ENCODE measurements around the gene AMPH. TPM values are rescaled to one million over a fixed set of nuclear protein-coding genes. Genes with fewer than 3 reads are reported as not detected.

AMPH gene
- total and polyA plus RNA-seq, 9 of the 15 experiments (the other 6 are each of a cell fraction or from before 2014, with no cell fraction given) = 0.03 to 0.35 TPM; not detected in 7

GRCh38 chr7:38413784-38414183 is 217.4 kb downstream of the AMPH start (continued):
- TF ChIP-seq, protein P1, sequence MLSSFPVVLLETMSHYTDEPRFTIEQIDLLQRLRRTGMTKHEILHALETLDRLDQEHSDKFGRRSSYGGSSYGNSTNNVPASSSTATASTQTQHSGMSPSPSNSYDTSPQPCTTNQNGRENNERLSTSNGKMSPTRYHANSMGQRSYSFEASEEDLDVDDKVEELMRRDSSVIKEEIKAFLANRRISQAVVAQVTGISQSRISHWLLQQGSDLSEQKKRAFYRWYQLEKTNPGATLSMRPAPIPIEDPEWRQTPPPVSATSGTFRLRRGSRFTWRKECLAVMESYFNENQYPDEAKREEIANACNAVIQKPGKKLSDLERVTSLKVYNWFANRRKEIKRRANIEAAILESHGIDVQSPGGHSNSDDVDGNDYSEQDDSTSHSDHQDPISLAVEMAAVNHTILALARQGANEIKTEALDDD (IDR thresholded peaks at IDR 0.05) = peak; percentile 40; the same call in 1 of the 2 replicates
- TF ChIP-seq HIVEP1 (CRISPR knock-in tag; IDR thresholded peaks at IDR 0.05) = no peak
- no peak for TF ChIP-seq ZC3H11A (IDR thresholded peaks at IDR 0.05; ENCODE audit: low read depth, low read length)
- TF ChIP-seq ELF4 (CRISPR knock-in tag; IDR thresholded peaks at IDR 0.05) = no peak
- no peak for TF ChIP-seq ZNF140 (CRISPR knock-in tag; IDR thresholded peaks at IDR 0.05)
- no peak for TF ChIP-seq KLF10 (CRISPR knock-in tag; IDR thresholded peaks at IDR 0.05)
- TF ChIP-seq DACH1 (IDR thresholded peaks at IDR 0.05; ENCODE audit: partially characterized antibody) = no peak
- TF ChIP-seq LEF1 (IDR thresholded peaks at IDR 0.05) = no peak
- TF ChIP-seq ZBTB17 (CRISPR knock-in tag; IDR thresholded peaks at IDR 0.05) = no peak
- no peak for TF ChIP-seq STAG1 (CRISPR knock-in tag; IDR thresholded peaks at IDR 0.05; ENCODE audit: borderline replicate concordance)
- no peak for TF ChIP-seq RBFOX2 (IDR thresholded peaks at IDR 0.05; ENCODE audit: low read depth, low read length)
- TF ChIP-seq, protein P2, sequence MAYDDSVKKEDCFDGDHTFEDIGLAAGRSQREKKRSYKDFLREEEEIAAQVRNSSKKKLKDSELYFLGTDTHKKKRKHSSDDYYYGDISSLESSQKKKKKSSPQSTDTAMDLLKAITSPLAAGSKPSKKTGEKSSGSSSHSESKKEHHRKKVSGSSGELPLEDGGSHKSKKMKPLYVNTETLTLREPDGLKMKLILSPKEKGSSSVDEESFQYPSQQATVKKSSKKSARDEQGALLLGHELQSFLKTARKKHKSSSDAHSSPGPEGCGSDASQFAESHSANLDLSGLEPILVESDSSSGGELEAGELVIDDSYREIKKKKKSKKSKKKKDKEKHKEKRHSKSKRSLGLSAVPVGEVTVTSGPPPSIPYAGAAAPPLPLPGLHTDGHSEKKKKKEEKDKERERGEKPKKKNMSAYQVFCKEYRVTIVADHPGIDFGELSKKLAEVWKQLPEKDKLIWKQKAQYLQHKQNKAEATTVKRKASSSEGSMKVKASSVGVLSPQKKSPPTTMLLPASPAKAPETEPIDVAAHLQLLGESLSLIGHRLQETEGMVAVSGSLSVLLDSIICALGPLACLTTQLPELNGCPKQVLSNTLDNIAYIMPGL (CRISPR knock-in tag; IDR thresholded peaks at IDR 0.05) = no peak
- TF ChIP-seq, protein P3, sequence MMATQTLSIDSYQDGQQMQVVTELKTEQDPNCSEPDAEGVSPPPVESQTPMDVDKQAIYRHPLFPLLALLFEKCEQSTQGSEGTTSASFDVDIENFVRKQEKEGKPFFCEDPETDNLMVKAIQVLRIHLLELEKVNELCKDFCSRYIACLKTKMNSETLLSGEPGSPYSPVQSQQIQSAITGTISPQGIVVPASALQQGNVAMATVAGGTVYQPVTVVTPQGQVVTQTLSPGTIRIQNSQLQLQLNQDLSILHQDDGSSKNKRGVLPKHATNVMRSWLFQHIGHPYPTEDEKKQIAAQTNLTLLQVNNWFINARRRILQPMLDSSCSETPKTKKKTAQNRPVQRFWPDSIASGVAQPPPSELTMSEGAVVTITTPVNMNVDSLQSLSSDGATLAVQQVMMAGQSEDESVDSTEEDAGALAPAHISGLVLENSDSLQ (IDR thresholded peaks at IDR 0.05) = peak; percentile 50; the same call in 1 of the 2 replicates
- TF ChIP-seq GABPB2 (CRISPR knock-in tag; conservative IDR thresholded peaks at IDR 0.05) = no peak
- TF ChIP-seq, protein P4, sequence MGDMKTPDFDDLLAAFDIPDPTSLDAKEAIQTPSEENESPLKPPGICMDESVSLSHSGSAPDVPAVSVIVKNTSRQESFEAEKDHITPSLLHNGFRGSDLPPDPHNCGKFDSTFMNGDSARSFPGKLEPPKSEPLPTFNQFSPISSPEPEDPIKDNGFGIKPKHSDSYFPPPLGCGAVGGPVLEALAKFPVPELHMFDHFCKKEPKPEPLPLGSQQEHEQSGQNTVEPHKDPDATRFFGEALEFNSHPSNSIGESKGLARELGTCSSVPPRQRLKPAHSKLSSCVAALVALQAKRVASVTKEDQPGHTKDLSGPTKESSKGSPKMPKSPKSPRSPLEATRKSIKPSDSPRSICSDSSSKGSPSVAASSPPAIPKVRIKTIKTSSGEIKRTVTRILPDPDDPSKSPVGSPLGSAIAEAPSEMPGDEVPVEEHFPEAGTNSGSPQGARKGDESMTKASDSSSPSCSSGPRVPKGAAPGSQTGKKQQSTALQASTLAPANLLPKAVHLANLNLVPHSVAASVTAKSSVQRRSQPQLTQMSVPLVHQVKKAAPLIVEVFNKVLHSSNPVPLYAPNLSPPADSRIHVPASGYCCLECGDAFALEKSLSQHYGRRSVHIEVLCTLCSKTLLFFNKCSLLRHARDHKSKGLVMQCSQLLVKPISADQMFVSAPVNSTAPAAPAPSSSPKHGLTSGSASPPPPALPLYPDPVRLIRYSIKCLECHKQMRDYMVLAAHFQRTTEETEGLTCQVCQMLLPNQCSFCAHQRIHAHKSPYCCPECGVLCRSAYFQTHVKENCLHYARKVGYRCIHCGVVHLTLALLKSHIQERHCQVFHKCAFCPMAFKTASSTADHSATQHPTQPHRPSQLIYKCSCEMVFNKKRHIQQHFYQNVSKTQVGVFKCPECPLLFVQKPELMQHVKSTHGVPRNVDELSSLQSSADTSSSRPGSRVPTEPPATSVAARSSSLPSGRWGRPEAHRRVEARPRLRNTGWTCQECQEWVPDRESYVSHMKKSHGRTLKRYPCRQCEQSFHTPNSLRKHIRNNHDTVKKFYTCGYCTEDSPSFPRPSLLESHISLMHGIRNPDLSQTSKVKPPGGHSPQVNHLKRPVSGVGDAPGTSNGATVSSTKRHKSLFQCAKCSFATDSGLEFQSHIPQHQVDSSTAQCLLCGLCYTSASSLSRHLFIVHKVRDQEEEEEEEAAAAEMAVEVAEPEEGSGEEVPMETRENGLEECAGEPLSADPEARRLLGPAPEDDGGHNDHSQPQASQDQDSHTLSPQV (IDR thresholded peaks at IDR 0.05) = no peak
- TF ChIP-seq DPF2 (IDR thresholded peaks at IDR 0.05) = no peak
- TF ChIP-seq, protein P5, sequence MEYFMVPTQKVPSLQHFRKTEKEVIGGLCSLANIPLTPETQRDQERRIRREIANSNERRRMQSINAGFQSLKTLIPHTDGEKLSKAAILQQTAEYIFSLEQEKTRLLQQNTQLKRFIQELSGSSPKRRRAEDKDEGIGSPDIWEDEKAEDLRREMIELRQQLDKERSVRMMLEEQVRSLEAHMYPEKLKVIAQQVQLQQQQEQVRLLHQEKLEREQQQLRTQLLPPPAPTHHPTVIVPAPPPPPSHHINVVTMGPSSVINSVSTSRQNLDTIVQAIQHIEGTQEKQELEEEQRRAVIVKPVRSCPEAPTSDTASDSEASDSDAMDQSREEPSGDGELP (CRISPR knock-in tag; IDR thresholded peaks at IDR 0.05; ENCODE audit: borderline replicate concordance) = no peak
- TF ChIP-seq CBFB (CRISPR knock-in tag; IDR thresholded peaks at IDR 0.05) = no peak
- TF ChIP-seq PTBP1 (IDR thresholded peaks at IDR 0.05; ENCODE audit: low read depth, low read length) = no peak
- TF ChIP-seq, protein P6, sequence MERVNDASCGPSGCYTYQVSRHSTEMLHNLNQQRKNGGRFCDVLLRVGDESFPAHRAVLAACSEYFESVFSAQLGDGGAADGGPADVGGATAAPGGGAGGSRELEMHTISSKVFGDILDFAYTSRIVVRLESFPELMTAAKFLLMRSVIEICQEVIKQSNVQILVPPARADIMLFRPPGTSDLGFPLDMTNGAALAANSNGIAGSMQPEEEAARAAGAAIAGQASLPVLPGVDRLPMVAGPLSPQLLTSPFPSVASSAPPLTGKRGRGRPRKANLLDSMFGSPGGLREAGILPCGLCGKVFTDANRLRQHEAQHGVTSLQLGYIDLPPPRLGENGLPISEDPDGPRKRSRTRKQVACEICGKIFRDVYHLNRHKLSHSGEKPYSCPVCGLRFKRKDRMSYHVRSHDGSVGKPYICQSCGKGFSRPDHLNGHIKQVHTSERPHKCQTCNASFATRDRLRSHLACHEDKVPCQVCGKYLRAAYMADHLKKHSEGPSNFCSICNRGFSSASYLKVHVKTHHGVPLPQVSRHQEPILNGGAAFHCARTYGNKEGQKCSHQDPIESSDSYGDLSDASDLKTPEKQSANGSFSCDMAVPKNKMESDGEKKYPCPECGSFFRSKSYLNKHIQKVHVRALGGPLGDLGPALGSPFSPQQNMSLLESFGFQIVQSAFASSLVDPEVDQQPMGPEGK (CRISPR knock-in tag; IDR thresholded peaks at IDR 0.05; ENCODE audit: borderline replicate concordance) = no peak

All from K562 (cell line).